DMS53 treated with DMSO at 0.1 percent for 48 hours (cell line): ENCODE results near the gene ELL2.
"Not testable (repeated sequence)": the region's sequence is repeated elsewhere in the genome, so short reads cannot be mapped to it uniquely, and the experiment has no call there.

Experiments
- DNase-seq: peaks from one replicate; lab custom pipeline; 2025; ENCODE audit not compliant: unreplicated experiment; lab: John Stamatoyannopoulos, UW

The ELL2 gene

GRCh38 chr5:95910521-95910920 is 51.1 kb downstream of the ELL2 start:
- no peak for DNase-seq

- DNase-seq, result no peak
Measured at GRCh38 chr5:95909738-95910137, 51.9 kb downstream of the ELL2 start.

GRCh38 chr5:95908799-95909198 is 52.9 kb downstream of the ELL2 start:
- no peak for DNase-seq

GRCh38 chr5:95907740-95908706 is 53.6 kb downstream of the ELL2 start:
- DNase-seq, result no peak

GRCh38 chr5:95907067-95907705 is 54.5 kb downstream of the ELL2 start:
- no peak for DNase-seq

- DNase-seq, result not testable (repeated sequence)
Measured at GRCh38 chr5:95906398-95906797, 55.3 kb downstream of the ELL2 start.

- no peak for DNase-seq
Measured at GRCh38 chr5:95904827-95905226, 56.8 kb downstream of the ELL2 start.

- DNase-seq, result no peak
Measured at GRCh38 chr5:95903838-95904237, 57.8 kb downstream of the ELL2 start.

- peak; percentile 66 for DNase-seq
Measured at GRCh38 chr5:95901676-95902627, 59.7 kb downstream of the ELL2 start.

- DNase-seq, result no peak
Measured at GRCh38 chr5:95900383-95900958, 61.2 kb downstream of the ELL2 start.

GRCh38 chr5:95899829-95900228 is 61.8 kb downstream of the ELL2 start:
- no peak for DNase-seq

- no peak for DNase-seq
Measured at GRCh38 chr5:95899006-95899405, 62.6 kb downstream of the ELL2 start.

GRCh38 chr5:95895771-95896170 is 65.9 kb downstream of the ELL2 start:
- no peak for DNase-seq

GRCh38 chr5:95895251-95895650 is 66.4 kb downstream of the ELL2 start:
- no peak for DNase-seq

- DNase-seq, result peak; percentile 23
Measured at GRCh38 chr5:95892784-95893354, 68.8 kb downstream of the ELL2 start.

GRCh38 chr5:95891499-95891898 is 70.2 kb downstream of the ELL2 start:
- no peak for DNase-seq

GRCh38 chr5:95889076-95889475 is 72.6 kb downstream of the ELL2 start:
- DNase-seq, result no peak

- peak; percentile 94 for DNase-seq
Measured at GRCh38 chr5:95887977-95888376, 73.7 kb downstream of the ELL2 start.

- no peak for DNase-seq
Measured at GRCh38 chr5:95886340-95887044, 75.2 kb downstream of the ELL2 start.

GRCh38 chr5:95884511-95884910 is 77.1 kb downstream of the ELL2 start:
- DNase-seq, result no peak
